SK-N-SH treated with all-trans-retinoic acid at 6 μM for 48 hours (cell line): ENCODE measurements around the gene NAGPA.

ENCODE experiments used
- ATAC-seq: fragments of 200-7000 bp; cut with Tn5 transposase; 3 replicates; pipeline ENCODE4 v1.9.1; 2020; ENCODE audit warnings: mild to moderate bottlenecking, moderate library complexity
- BACH2 ChIP-seq: fragments of 250-450 bp; sonication (Bioruptor Pico); IDR thresholded peaks from 2 replicates; pipeline ENCODE4 v1.9.0; 2021; ENCODE audit warnings: mild to moderate bottlenecking, borderline replicate concordance
- CSRNP3 ChIP-seq: fragments of 250-450 bp; sonication (Bioruptor Pico); IDR thresholded peaks from 2 replicates; pipeline ENCODE4 v1.5.1; 2021; ENCODE audit warnings: mild to moderate bottlenecking, moderate library complexity
- ESRRG ChIP-seq: fragments of 250-450 bp; sonication (Bioruptor Pico); IDR thresholded peaks from 2 replicates; pipeline ENCODE4 v1.6.1; 2021; ENCODE audit warnings: mild to moderate bottlenecking
- GLIS3 ChIP-seq: fragments of 250-450 bp; sonication (Bioruptor Pico); IDR thresholded peaks from 2 replicates; pipeline ENCODE4 v1.5.0; 2020; ENCODE audit warnings: mild to moderate bottlenecking, moderate library complexity
- ISL1 ChIP-seq: fragments of 250-450 bp; sonication (Bioruptor Pico); IDR thresholded peaks from 2 replicates; pipeline ENCODE4 v2.1.2; 2022; ENCODE audit warnings: mild to moderate bottlenecking, moderate library complexity
- OSR1 ChIP-seq: fragments of 250-450 bp; sonication (Bioruptor Pico); IDR thresholded peaks from 2 replicates; pipeline ENCODE4 v1.8.0; 2022; ENCODE audit warnings: moderate library complexity, mild to moderate bottlenecking, inconsistent platforms
- POU6F1 ChIP-seq: fragments of 250-450 bp; sonication (Bioruptor Pico); IDR thresholded peaks from 2 replicates; pipeline ENCODE4 v1.8.0; 2021; ENCODE audit warnings: low read depth, mild to moderate bottlenecking, moderate library complexity, borderline replicate concordance
- PPARA ChIP-seq: fragments of 250-450 bp; sonication (Bioruptor Pico); IDR thresholded peaks from 2 replicates; pipeline ENCODE4 v1.5.0; 2020; ENCODE audit warnings: mild to moderate bottlenecking, borderline replicate concordance
- RARB ChIP-seq: fragments of 250-450 bp; sonication (Bioruptor Pico); IDR thresholded peaks from 2 replicates; pipeline ENCODE4 v1.8.0; 2021; ENCODE audit warnings: mild to moderate bottlenecking, moderate library complexity
- SNAI2 ChIP-seq: fragments of 250-450 bp; sonication (Bioruptor Pico); IDR thresholded peaks from 2 replicates; pipeline ENCODE4 v1.5.0; 2020; ENCODE audit warnings: mild to moderate bottlenecking, moderate library complexity
- TOX ChIP-seq: fragments of 250-450 bp; sonication (Bioruptor Pico); IDR thresholded peaks from 2 replicates; pipeline ENCODE4 v1.8.0; 2021; ENCODE audit warnings: mild to moderate bottlenecking, moderate library complexity, borderline replicate concordance
- TSHZ2 ChIP-seq: fragments of 250-450 bp; sonication (Bioruptor Pico); IDR thresholded peaks from 2 replicates; pipeline ENCODE4 v1.5.0; 2020; ENCODE audit warnings: mild to moderate bottlenecking, moderate library complexity
- ZC3H10 ChIP-seq: fragments of 250-450 bp; sonication (Bioruptor Pico); IDR thresholded peaks from 2 replicates; pipeline ENCODE4 v1.5.1; 2021; ENCODE audit warnings: mild to moderate bottlenecking, moderate library complexity
- ZFP3 ChIP-seq: fragments of 250-450 bp; sonication (Bioruptor Pico); IDR thresholded peaks from 2 replicates; pipeline ENCODE4 v1.5.0; 2020; ENCODE audit warnings: mild to moderate bottlenecking, moderate library complexity
- ZFP30 ChIP-seq: fragments of 450-650 bp; formaldehyde crosslinking; IDR thresholded peaks from 2 replicates; pipeline ENCODE4 v1.5.0; 2022; ENCODE audit warnings: mild to moderate bottlenecking, moderate library complexity
- ZNF565 ChIP-seq: fragments of 450-650 bp; formaldehyde crosslinking; conservative IDR thresholded peaks from 2 replicates; pipeline ENCODE4 v1.5.0; 2020; ENCODE audit warnings: low read depth, mild to moderate bottlenecking, moderate library complexity
- ZNF70 ChIP-seq: fragments of 450-650 bp; formaldehyde crosslinking; IDR thresholded peaks from 2 replicates; pipeline ENCODE4 v1.5.0; 2020; ENCODE audit warnings: mild to moderate bottlenecking, moderate library complexity
- ZNF8 ChIP-seq: fragments of 450-650 bp; formaldehyde crosslinking; IDR thresholded peaks from 2 replicates; pipeline ENCODE4 v1.5.0; 2020; ENCODE audit warnings: mild to moderate bottlenecking, moderate library complexity
- TF ChIP-seq, protein P1 (sequence below): fragments of 250-450 bp; sonication (Bioruptor Pico); IDR thresholded peaks from 2 replicates; pipeline ENCODE4 v1.8.0; 2020; ENCODE audit warnings: mild to moderate bottlenecking, moderate library complexity, borderline replicate concordance
- TF ChIP-seq, protein P2 (sequence below): fragments of 250-450 bp; sonication (Bioruptor Pico); IDR thresholded peaks from 2 replicates; pipeline ENCODE4 v1.5.1; 2020; ENCODE audit warnings: low read depth, mild to moderate bottlenecking, moderate library complexity

Gene NAGPA

GRCh38 chr16:5002699-5003143 is 31.0 kb downstream of the NAGPA start:
- no peak for ATAC-seq
- TF ChIP-seq RARB (CRISPR knock-in tag) (no peak), GLIS3 (no peak), PPARA (CRISPR knock-in tag) (no peak), ZNF565 (CRISPR knock-in tag) (no peak), POU6F1 (CRISPR knock-in tag) (no peak), TSHZ2 (CRISPR knock-in tag) (no peak), ZFP30 (CRISPR knock-in tag) (no peak), BACH2 (CRISPR knock-in tag) (no peak)
- TF ChIP-seq, protein P1, sequence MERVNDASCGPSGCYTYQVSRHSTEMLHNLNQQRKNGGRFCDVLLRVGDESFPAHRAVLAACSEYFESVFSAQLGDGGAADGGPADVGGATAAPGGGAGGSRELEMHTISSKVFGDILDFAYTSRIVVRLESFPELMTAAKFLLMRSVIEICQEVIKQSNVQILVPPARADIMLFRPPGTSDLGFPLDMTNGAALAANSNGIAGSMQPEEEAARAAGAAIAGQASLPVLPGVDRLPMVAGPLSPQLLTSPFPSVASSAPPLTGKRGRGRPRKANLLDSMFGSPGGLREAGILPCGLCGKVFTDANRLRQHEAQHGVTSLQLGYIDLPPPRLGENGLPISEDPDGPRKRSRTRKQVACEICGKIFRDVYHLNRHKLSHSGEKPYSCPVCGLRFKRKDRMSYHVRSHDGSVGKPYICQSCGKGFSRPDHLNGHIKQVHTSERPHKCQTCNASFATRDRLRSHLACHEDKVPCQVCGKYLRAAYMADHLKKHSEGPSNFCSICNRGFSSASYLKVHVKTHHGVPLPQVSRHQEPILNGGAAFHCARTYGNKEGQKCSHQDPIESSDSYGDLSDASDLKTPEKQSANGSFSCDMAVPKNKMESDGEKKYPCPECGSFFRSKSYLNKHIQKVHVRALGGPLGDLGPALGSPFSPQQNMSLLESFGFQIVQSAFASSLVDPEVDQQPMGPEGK = no peak

GRCh38 chr16:5001986-5002385 is 31.7 kb downstream of the NAGPA start:
- TF ChIP-seq ESRRG (CRISPR knock-in tag) (no peak), ZFP30 (CRISPR knock-in tag) (no peak), GLIS3 (no peak), RARB (CRISPR knock-in tag) (no peak), ZFP3 (CRISPR knock-in tag) (no peak)
- TF ChIP-seq, all 23 proteins: peak for 0
- no peak for ATAC-seq

DNA sequence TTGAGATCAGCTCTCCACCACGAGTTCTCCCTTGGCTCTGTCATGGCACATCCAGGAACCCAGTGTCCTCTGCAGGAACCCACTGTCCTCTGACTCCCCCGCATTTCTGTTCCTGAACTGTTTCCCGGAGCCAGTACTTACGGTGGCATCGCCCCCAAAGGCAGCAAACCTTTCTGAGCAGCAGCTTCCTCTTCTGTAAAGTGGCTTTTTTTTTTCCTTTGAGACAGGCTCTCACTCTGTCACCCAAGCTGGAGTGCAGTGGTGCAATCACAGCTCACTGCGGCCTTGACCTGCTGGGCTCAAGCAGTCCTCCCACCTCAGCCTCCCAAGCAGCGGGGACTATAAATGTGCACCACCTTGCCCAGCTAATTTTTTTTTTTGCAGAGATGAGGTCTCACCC is 32.2 kb downstream of the NAGPA start:
- ATAC-seq = no peak
- TF ChIP-seq BACH2 (CRISPR knock-in tag) (no peak), GLIS3 (no peak), TSHZ2 (CRISPR knock-in tag) (no peak), ESRRG (CRISPR knock-in tag) (no peak), ZC3H10 (no peak), CSRNP3 (CRISPR knock-in tag) (no peak), POU6F1 (CRISPR knock-in tag) (no peak), ZNF565 (CRISPR knock-in tag) (no peak), RARB (CRISPR knock-in tag) (no peak), OSR1 (CRISPR knock-in tag) (no peak), ISL1 (no peak), ZNF70 (CRISPR knock-in tag) (no peak), PPARA (CRISPR knock-in tag) (no peak), SNAI2 (CRISPR knock-in tag) (no peak), TOX (no peak), ZFP30 (CRISPR knock-in tag) (no peak), ZNF8 (CRISPR knock-in tag) (no peak)
- TF ChIP-seq, protein P2, sequence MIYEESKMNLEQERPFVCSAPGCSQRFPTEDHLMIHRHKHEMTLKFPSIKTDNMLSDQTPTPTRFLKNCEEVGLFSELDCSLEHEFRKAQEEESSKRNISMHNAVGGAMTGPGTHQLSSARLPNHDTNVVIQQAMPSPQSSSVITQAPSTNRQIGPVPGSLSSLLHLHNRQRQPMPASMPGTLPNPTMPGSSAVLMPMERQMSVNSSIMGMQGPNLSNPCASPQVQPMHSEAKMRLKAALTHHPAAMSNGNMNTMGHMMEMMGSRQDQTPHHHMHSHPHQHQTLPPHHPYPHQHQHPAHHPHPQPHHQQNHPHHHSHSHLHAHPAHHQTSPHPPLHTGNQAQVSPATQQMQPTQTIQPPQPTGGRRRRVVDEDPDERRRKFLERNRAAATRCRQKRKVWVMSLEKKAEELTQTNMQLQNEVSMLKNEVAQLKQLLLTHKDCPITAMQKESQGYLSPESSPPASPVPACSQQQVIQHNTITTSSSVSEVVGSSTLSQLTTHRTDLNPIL (CRISPR knock-in tag) = no peak
- TF ChIP-seq, all 23 proteins: peak for 0
